IMR-90 (cell line): ENCODE results near the gene ARHGAP10. TPM values are rescaled to one million over a fixed set of nuclear protein-coding genes. Genes with fewer than 3 reads are reported as not detected.

Experiments
- ATAC-seq: fragments of 200-7000 bp; cut with Tn5 transposase; 2 replicates; pipeline ENCODE4 v1.9.1; 2020; ENCODE audit warnings: low read depth, mild to moderate bottlenecking, moderate library complexity
- BruUV-seq: library from RNA; stranded (reverse); fragments of 400-500 nt; replicated peaks from 2 replicates; lab custom pipeline; 2021; lab: Mats Ljungman, UMichigan
- CTCF ChIA-PET: fragments of 300-600 bp; formaldehyde crosslinking; extraction: SDS; loops from one replicate; lab custom pipeline; 2021; ENCODE audit warnings: antibody characterized with exemption; lab: Yijun Ruan, JAX
- POLR2A ChIA-PET: fragments of 300-600 bp; sonication (Branson Sonifier 250); formaldehyde crosslinking; loops from one replicate; lab custom pipeline; 2022; ENCODE audit warnings: antibody characterized with exemption; ENCODE audit not compliant: unreplicated experiment; lab: Charles Lee
- DNase-seq: peaks from one replicate; pipeline ENCODE4 v3.0.0; 2013
- H2AFZ ChIP-seq: replicated peaks from 2 replicates; pipeline ENCODE3; 2013; ENCODE audit warnings: low read length, mild to moderate bottlenecking; ENCODE audit not compliant: poor library complexity
- H2AK5ac ChIP-seq: 2 replicates; pipeline ENCODE4 v1.6.1; 2013; ENCODE audit warnings: low read depth, low read length, inconsistent platforms
- H2AK9ac ChIP-seq: replicated peaks from 2 replicates; pipeline ENCODE3; 2013; ENCODE audit warnings: mild to moderate bottlenecking, low read depth, low read length, moderate library complexity; ENCODE audit not compliant: poor library complexity
- H2BK120ac ChIP-seq: 2 replicates; pipeline ENCODE4 v1.6.1; 2013; ENCODE audit warnings: low read depth, low read length, inconsistent platforms
- H2BK15ac ChIP-seq: 3 replicates; pipeline ENCODE4 v1.6.1; 2013; ENCODE audit warnings: low read depth, low read length, inconsistent platforms
- H2BK20ac ChIP-seq: 2 replicates; pipeline ENCODE4 v1.6.1; 2013; ENCODE audit warnings: low read depth, mild to moderate bottlenecking, inconsistent platforms, low read length, moderate library complexity
- H2BK5ac ChIP-seq: 2 replicates; pipeline ENCODE4 v1.6.1; 2013; ENCODE audit warnings: mild to moderate bottlenecking, low read depth, low read length, inconsistent platforms; ENCODE audit not compliant: poor library complexity, severe bottlenecking
- H3K14ac ChIP-seq: replicated peaks from 2 replicates; pipeline ENCODE4 v1.6.1; 2013; ENCODE audit warnings: low read depth, low read length, inconsistent platforms
- H3K18ac ChIP-seq: 2 replicates; pipeline ENCODE4 v1.6.1; 2013; ENCODE audit warnings: low read depth, low read length, control low read depth
- H3K23ac ChIP-seq: 2 replicates; pipeline ENCODE4 v1.6.1; 2013; ENCODE audit warnings: low read depth, low read length, inconsistent platforms
- H3K27ac ChIP-seq: 2 replicates; pipeline ENCODE4 v1.5.1; 2013; ENCODE audit warnings: mild to moderate bottlenecking, control low read depth, low read length; ENCODE audit not compliant: insufficient read depth
- H3K27me3 ChIP-seq: 2 replicates; pipeline ENCODE4 v1.6.1; 2013; ENCODE audit warnings: low read length; ENCODE audit not compliant: control insufficient read depth, insufficient read depth
- H3K36me3 ChIP-seq: 2 replicates; pipeline ENCODE4 v1.6.1; 2013; ENCODE audit warnings: low read length, mixed read lengths; ENCODE audit not compliant: control insufficient read depth, insufficient read depth
- H3K4ac ChIP-seq: 2 replicates; pipeline ENCODE4 v1.6.1; 2013; ENCODE audit warnings: low read depth, low read length, inconsistent platforms
- H3K4me1 ChIP-seq: 2 replicates; pipeline ENCODE4 v1.6.1; 2013; ENCODE audit warnings: low read length, mixed read lengths; ENCODE audit not compliant: control insufficient read depth, insufficient read depth
- H3K4me2 ChIP-seq: 2 replicates; pipeline ENCODE4 v1.6.1; 2013; ENCODE audit warnings: low read depth, mild to moderate bottlenecking, control low read depth, low read length, moderate library complexity
- H3K4me3 ChIP-seq: 2 replicates; pipeline ENCODE4 v1.5.1; 2013; ENCODE audit warnings: low read depth, mild to moderate bottlenecking, control low read depth, low read length, moderate library complexity; ENCODE audit not compliant: insufficient read depth
- H3K56ac ChIP-seq: 2 replicates; pipeline ENCODE4 v1.6.1; 2013; ENCODE audit warnings: low read length, inconsistent platforms; ENCODE audit not compliant: insufficient read depth; ENCODE audit errors: extremely low read depth
- H3K79me1 ChIP-seq, 2 experiments: 2 replicates each; pipeline ENCODE4 v1.6.1; 2013; ENCODE audit warnings: low read length in 2 of 2, inconsistent platforms in 1 of 2, low read depth in 1 of 2
- H3K9ac ChIP-seq: 2 replicates; pipeline ENCODE4 v1.6.1; 2013; ENCODE audit warnings: low read depth, low read length, control low read depth
- H3K9me1 ChIP-seq: 2 replicates; pipeline ENCODE4 v1.6.1; 2013; ENCODE audit warnings: low read length, inconsistent platforms; ENCODE audit not compliant: insufficient read depth
- H3K9me3 ChIP-seq: 2 replicates; pipeline ENCODE4 v1.6.1; 2013; ENCODE audit warnings: low read length; ENCODE audit not compliant: control insufficient read depth, insufficient read depth
- H4K20me1 ChIP-seq: 2 replicates; pipeline ENCODE4 v1.6.1; 2013; ENCODE audit warnings: low read length, inconsistent platforms; ENCODE audit not compliant: insufficient read depth
- H4K5ac ChIP-seq: 2 replicates; pipeline ENCODE4 v1.6.1; 2013; ENCODE audit warnings: mild to moderate bottlenecking, low read depth, low read length, control low read depth
- H4K8ac ChIP-seq, 2 experiments: 2 replicates each; pipeline ENCODE4 v1.6.1; 2013; ENCODE audit warnings: low read depth in 2 of 2, low read length in 2 of 2, control low read depth in 1 of 2, inconsistent platforms in 1 of 2
- H4K91ac ChIP-seq: 2 replicates; pipeline ENCODE4 v1.6.1; 2013; ENCODE audit warnings: low read depth, low read length, inconsistent platforms; ENCODE audit not compliant: insufficient read depth
- BHLHE40 ChIP-seq: fragments of 150-350 bp; IDR thresholded peaks from 2 replicates; pipeline ENCODE4 v1.6.1; 2016; ENCODE audit warnings: mild to moderate bottlenecking, low read depth, low read length
- CEBPB ChIP-seq: IDR thresholded peaks from 2 replicates; pipeline ENCODE4 v1.6.1; 2012; ENCODE audit warnings: low read depth, low read length, improper control_type of control experiment
- NFE2L2 ChIP-seq: fragments of 150-350 bp; IDR thresholded peaks from 2 replicates; pipeline ENCODE4 v1.6.1; 2016; ENCODE audit warnings: low read depth, mild to moderate bottlenecking, low read length
- RAD21 ChIP-seq: IDR thresholded peaks from 2 replicates; pipeline ENCODE4 v1.6.1; 2012; ENCODE audit warnings: low read length, improper control_type of control experiment
- RFX5 ChIP-seq: IDR thresholded peaks from 2 replicates; pipeline ENCODE4 v1.8.0; 2012; ENCODE audit warnings: low read depth, mild to moderate bottlenecking, low read length, moderate library complexity
- SMC3 ChIP-seq: fragments of 150-350 bp; IDR thresholded peaks from 2 replicates; pipeline ENCODE4 v1.6.1; 2016; ENCODE audit warnings: low read depth, mild to moderate bottlenecking, antibody characterized with exemption, low read length, moderate library complexity
- WGBS, 2 experiments: methylation state at CpG; one replicate each; pipeline versions ENCODE4 v1.1.5 to v1.1.7; 2013; ENCODE audit warnings: missing lambda C conversion rate in 2 of 2; ENCODE audit not compliant: insufficient read length in 1 of 2; ENCODE audit errors: extremely low coverage in 2 of 2; 5-methylcytosine and 5-hydroxymethylcytosine counted together
- dilution Hi-C: fragments of 300-500 bp; cut with HindIII; formaldehyde crosslinking; loops from one replicate; pipeline ENCODE4 v1.14.3; 2018; ENCODE audit warnings: low sequenced_read_pairs; ENCODE audit not compliant: unreplicated experiment
- in situ Hi-C: fragments of 300-500 bp; cut with MboI; formaldehyde crosslinking; loops from 3 replicates; pipeline ENCODE4 v1.14.3; 2019; ENCODE audit warnings: low sequenced_read_pairs, inconsistent platforms, mixed read lengths
- intact Hi-C: fragments of 100-400 bp; cut with micrococcal nuclease; formaldehyde crosslinking; loops from 2 replicates; pipeline ENCODE4 v1.10.0; 2022
- polyA plus RNA-seq, 3 experiments: library from polyadenylated mRNA; depleted of rRNA; stranded (reverse); fragments of >200 nt; gene quantifications; 2 replicates each; pipeline ENCODE4 v1.2.3, GENCODE V29; 2012; ENCODE audit warnings: low replicate concordance in 1 of 3
- total RNA-seq: library from RNA; depleted of rRNA; stranded (reverse); fragments of >200 nt; gene quantifications from 2 replicates; pipeline ENCODE4 v1.2.3, GENCODE V29; 2012
- TF ChIP-seq, protein P1 (sequence below): conservative IDR thresholded peaks from 2 replicates; pipeline ENCODE4 v1.5.1; 2012; ENCODE audit warnings: mild to moderate bottlenecking, low read depth, low read length, improper control_type of control experiment

ARHGAP10 gene
- total and polyA plus RNA-seq, 2 of the 4 experiments (the other 2 are of a cell fraction): 27.1 to 29.4 TPM

DNA sequence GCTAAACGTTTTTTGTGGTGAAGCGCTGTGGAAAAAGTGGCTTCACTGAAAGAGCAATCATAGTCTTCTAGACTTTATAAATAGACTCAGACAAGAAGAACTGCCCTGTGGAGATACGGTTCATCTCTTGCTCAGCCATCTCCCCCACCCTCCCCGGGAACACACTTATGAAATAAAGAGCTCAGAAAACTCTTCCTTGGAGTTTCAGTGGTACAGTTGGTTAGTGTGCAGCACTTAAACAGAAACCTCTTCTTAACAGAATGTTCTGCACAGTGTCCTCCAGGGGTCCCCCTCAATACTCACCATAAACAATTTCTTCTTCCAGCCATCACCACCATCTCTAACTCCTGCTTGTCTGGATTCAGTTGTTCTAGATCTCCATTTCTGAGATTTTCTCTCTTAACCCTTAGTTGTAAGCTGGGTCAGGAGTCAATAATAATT is 313.0 kb downstream of the ARHGAP10 start (continued):
- no peak for TF ChIP-seq RFX5
- TF ChIP-seq SMC3: no peak
- no peak for TF ChIP-seq BHLHE40
- TF ChIP-seq NFE2L2: no peak
- TF ChIP-seq CEBPB: no peak

DNA sequence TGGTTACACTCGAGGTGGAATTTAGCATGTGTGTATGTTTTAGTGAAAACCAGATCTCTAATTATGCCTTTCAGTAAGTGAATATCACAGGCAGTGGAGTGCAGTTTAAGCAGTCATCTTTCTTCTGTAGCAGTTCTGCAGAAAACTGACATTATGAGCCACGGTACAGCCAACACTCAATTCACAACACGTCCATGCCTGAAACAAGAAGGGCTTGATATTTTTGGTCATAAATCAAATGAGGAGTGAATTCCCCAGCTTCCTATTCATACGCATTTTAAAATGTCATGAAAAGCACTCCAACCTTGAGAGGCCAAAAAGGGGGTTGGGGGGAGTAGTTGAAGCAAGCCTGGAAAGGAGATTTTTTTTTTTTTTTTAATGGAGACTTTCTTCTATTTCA is 316.7 kb downstream of the ARHGAP10 start:
- Histone ChIP-seq H3K9me1 (peaks cover 3% of the 10 kb centered on the region), H3K14ac (no peak overlapping the region), H4K5ac (no peak overlapping the region), H4K91ac (no peak overlapping the region), H3K9ac (no peak overlapping the region), H2AFZ (no peak overlapping the region), H3K4me3 (no peak overlapping the region), H3K27ac (no peak overlapping the region), H4K20me1 (peaks cover 8% of the 10 kb centered on the region; the same call in 1 of the 2 replicates), H4K8ac (no peak overlapping the region), H3K9me3 (no peaks in the 10 kb centered on the region), H3K4ac (no peak overlapping the region), H2AK9ac (no peak overlapping the region), H3K79me1 (peaks cover 16 to 18% of the 10 kb centered on the region in 2 experiments), H3K27me3 (no peaks in the 10 kb centered on the region), H2BK20ac (no peak overlapping the region), H3K4me2 (no peak overlapping the region), H3K18ac (no peak overlapping the region), H2AK5ac (no peak overlapping the region), H3K4me1 (peaks cover 6% of the 10 kb centered on the region; the same call in 1 of the 2 replicates), H3K36me3 (peaks cover 10% of the 10 kb centered on the region), H2BK120ac (no peak overlapping the region), H2BK15ac (no peak overlapping the region), H3K23ac (no peak overlapping the region), H3K56ac (no peak overlapping the region), H2BK5ac (no peak overlapping the region)
- no peak for DNase-seq
- no TSS peak for BruUV-seq
- intact Hi-C loops: no loop called here
- dilution Hi-C loops: no loop called here
- in situ Hi-C loops: loop anchor here (25.0 kb wide), 1 partner anchor 89 kb away; no protein-coding TSS in a partner anchor
- TF ChIP-seq SMC3 (no peak), RAD21 (no peak)
- TF ChIP-seq, protein P1, sequence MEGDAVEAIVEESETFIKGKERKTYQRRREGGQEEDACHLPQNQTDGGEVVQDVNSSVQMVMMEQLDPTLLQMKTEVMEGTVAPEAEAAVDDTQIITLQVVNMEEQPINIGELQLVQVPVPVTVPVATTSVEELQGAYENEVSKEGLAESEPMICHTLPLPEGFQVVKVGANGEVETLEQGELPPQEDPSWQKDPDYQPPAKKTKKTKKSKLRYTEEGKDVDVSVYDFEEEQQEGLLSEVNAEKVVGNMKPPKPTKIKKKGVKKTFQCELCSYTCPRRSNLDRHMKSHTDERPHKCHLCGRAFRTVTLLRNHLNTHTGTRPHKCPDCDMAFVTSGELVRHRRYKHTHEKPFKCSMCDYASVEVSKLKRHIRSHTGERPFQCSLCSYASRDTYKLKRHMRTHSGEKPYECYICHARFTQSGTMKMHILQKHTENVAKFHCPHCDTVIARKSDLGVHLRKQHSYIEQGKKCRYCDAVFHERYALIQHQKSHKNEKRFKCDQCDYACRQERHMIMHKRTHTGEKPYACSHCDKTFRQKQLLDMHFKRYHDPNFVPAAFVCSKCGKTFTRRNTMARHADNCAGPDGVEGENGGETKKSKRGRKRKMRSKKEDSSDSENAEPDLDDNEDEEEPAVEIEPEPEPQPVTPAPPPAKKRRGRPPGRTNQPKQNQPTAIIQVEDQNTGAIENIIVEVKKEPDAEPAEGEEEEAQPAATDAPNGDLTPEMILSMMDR: no peak
- no CpG with 5 or more reads among the region's 4 CpGs for WGBS, 2 experiments
- CTCF ChIA-PET: interaction anchor here (0.6 to 0.7 kb wide), 2 partner anchors 60 to 98 kb away, joined by 3 to 4 read pairs; no protein-coding TSS in a partner anchor
- no peak for ATAC-seq
- POLR2A ChIA-PET: no interaction called here
